Renal cortex interstitium (tissue), 11 donors: ENCODE data around the gene GPC3. TPM values are rescaled to one million over a fixed set of nuclear protein-coding genes. Genes with fewer than 3 reads are reported as not detected.

Experiments
- DNase-seq, 11 donors: peaks; one replicate each; pipeline ENCODE4 v3.0.0-alpha.2; 2013; ENCODE audit warnings: low read depth in 9 of 11, low spot score in 4 of 11; ENCODE audit errors: extremely low read depth in 1 of 11
- polyA plus RNA-seq, 3 donors: library from polyadenylated mRNA; unstranded; fragments of 120-200 nt; gene quantifications; one replicate each; pipeline ENCODE4 v1.2.1, GENCODE V29; 2013; ENCODE audit not compliant: insufficient read length in 3 of 3

The GPC3 gene
- polyA plus RNA-seq, 3 donors = 1,038 to 1,396 (median 1,308) TPM

GRCh38 chrX:133951098-133951497 is 34.3 kb downstream of the GPC3 start:
- no peak for DNase-seq

- no peak for DNase-seq
These were observed 35.2 kb downstream of the GPC3 start for GRCh38 chrX:133950214-133950613.

- no peak for DNase-seq
These were observed 36.5 kb downstream of the GPC3 start for GRCh38 chrX:133948895-133949294.

- no peak for DNase-seq
These were observed 37.4 kb downstream of the GPC3 start for GRCh38 chrX:133947996-133948395.

- DNase-seq = no peak
These were observed 38.4 kb downstream of the GPC3 start for GRCh38 chrX:133947022-133947421.

GRCh38 chrX:133943507-133943906 is 41.9 kb downstream of the GPC3 start:
- no peak for DNase-seq

GRCh38 chrX:133939655-133940302 is 45.6 kb downstream of the GPC3 start:
- DNase-seq = no peak

- no peak for DNase-seq
These were observed 46.9 kb downstream of the GPC3 start for GRCh38 chrX:133938530-133938929.

GRCh38 chrX:133937022-133937421 is 48.4 kb downstream of the GPC3 start:
- DNase-seq = no peak

- no peak for DNase-seq
These were observed 50.3 kb downstream of the GPC3 start for GRCh38 chrX:133935076-133935475.

GRCh38 chrX:133933316-133933715 is 52.1 kb downstream of the GPC3 start:
- DNase-seq = no peak

- DNase-seq = no peak
These were observed 55.4 kb downstream of the GPC3 start for GRCh38 chrX:133929836-133930464.

- no peak for DNase-seq
These were observed 57.0 kb downstream of the GPC3 start for GRCh38 chrX:133928365-133928764.

GRCh38 chrX:133926809-133927208 is 58.6 kb downstream of the GPC3 start:
- DNase-seq = no peak

- DNase-seq = no peak
These were observed 59.3 kb downstream of the GPC3 start for GRCh38 chrX:133926099-133926498.

GRCh38 chrX:133924548-133924947 is 60.8 kb downstream of the GPC3 start:
- no peak for DNase-seq

- DNase-seq = no peak
These were observed 61.8 kb downstream of the GPC3 start for GRCh38 chrX:133923548-133923947.

- DNase-seq = no peak
These were observed 62.3 kb downstream of the GPC3 start for GRCh38 chrX:133923113-133923512.

- no peak for DNase-seq
These were observed 63.0 kb downstream of the GPC3 start for GRCh38 chrX:133922390-133922771.

- DNase-seq = no peak
These were observed 63.5 kb downstream of the GPC3 start for GRCh38 chrX:133921764-133922389.

- DNase-seq = no peak
These were observed 64.3 kb downstream of the GPC3 start for GRCh38 chrX:133921086-133921485.
